GM23248 (cell line): ENCODE results near the gene ERC1.

Experiments
- EZH2 ChIP-seq: fragments of 200-600 bp; sonication (generic); IDR thresholded peaks from 2 replicates; pipeline ENCODE4 v1.6.1; 2018; ENCODE audit warnings: antibody characterized with exemption, mild to moderate bottlenecking; ENCODE audit not compliant: insufficient read depth, poor library complexity, severe bottlenecking
- EZH2phosphoT487 ChIP-seq: fragments of 200-600 bp; sonication (generic); IDR thresholded peaks from 2 replicates; pipeline ENCODE4 v1.6.1; 2018; ENCODE audit warnings: antibody characterized with exemption, moderate library complexity, mild to moderate bottlenecking, low read depth; ENCODE audit not compliant: insufficient read depth

DNA sequence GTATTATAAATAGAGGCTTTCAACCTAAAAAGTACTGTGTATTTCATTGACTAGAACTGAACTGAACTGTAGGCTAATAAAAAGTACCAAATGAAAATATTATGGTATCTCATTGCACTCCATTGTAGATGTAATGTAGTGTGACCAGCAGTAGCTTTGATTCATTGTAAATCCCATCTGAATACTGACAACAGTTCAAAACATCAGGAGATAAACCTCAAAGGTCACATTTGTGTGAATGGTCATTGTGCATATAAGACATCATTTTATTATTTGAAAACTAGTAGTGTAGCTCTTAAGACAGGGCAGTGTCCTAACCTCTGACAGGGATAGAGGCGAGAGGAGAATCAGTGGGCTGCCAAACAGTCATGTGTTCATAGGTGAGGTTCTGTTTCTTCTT lies 316.8 kb downstream of the ERC1 start:
- TF ChIP-seq EZH2 (no peak), EZH2phosphoT487 (no peak)
